Activated naive CD4-positive, alpha-beta T cell treated with anti-CD3 and anti-CD28 coated beads, Interleukin-2, amount 50 U/mL, for 24 hours (primary cell): ENCODE data around the gene CYB5RL.
"Not testable (repeated sequence)": the region's sequence is repeated elsewhere in the genome, so short reads cannot be mapped to it uniquely, and the experiment has no call there.

Source experiments
- H3K27ac Mint-ChIP-seq: one replicate; pipeline ENCODE4 v1.8.0; 2021; ENCODE audit warnings: mild to moderate bottlenecking, mixed read lengths
- H3K27me3 Mint-ChIP-seq: one replicate; pipeline ENCODE4 v1.8.0; 2021; ENCODE audit warnings: mixed read lengths
- H3K36me3 Mint-ChIP-seq: one replicate; pipeline ENCODE4 v1.8.0; 2021; ENCODE audit warnings: mixed read lengths
- H3K4me1 Mint-ChIP-seq: one replicate; pipeline ENCODE4 v1.8.0; 2021; ENCODE audit warnings: mixed read lengths
- H3K4me3 Mint-ChIP-seq: one replicate; pipeline ENCODE4 v1.8.0; 2021; ENCODE audit warnings: mild to moderate bottlenecking, mixed read lengths
- H3K9me3 Mint-ChIP-seq: one replicate; pipeline ENCODE4 v1.8.0; 2021; ENCODE audit warnings: mixed read lengths

Gene CYB5RL

GRCh38 chr1:54177726-54178125 lies 22.1 kb downstream of the CYB5RL start:
- H3K4me1 Mint-ChIP-seq: no peaks in the 10 kb centered on the region
- H3K36me3 Mint-ChIP-seq: peaks cover 2% of the 10 kb centered on the region
- no peaks in the 10 kb centered on the region for H3K9me3 Mint-ChIP-seq
- no peak overlapping the region for H3K4me3 Mint-ChIP-seq
- H3K27ac Mint-ChIP-seq: no peak overlapping the region
- H3K27me3 Mint-ChIP-seq: no peaks in the 10 kb centered on the region

- no peak overlapping the region for H3K4me3 Mint-ChIP-seq
- peaks cover 2% of the 10 kb centered on the region for H3K36me3 Mint-ChIP-seq
- H3K4me1 Mint-ChIP-seq: no peaks in the 10 kb centered on the region
- H3K27ac Mint-ChIP-seq: no peak overlapping the region
- no peaks in the 10 kb centered on the region for H3K9me3 Mint-ChIP-seq
- no peaks in the 10 kb centered on the region for H3K27me3 Mint-ChIP-seq
These were observed 23.1 kb downstream of the CYB5RL start for GRCh38 chr1:54176621-54177327.

GRCh38 chr1:54174106-54174505 lies 25.7 kb downstream of the CYB5RL start:
- H3K27me3 Mint-ChIP-seq: no peaks in the 10 kb centered on the region
- H3K4me3 Mint-ChIP-seq: no peak overlapping the region
- H3K4me1 Mint-ChIP-seq: peaks cover 13% of the 10 kb centered on the region
- no peak overlapping the region for H3K27ac Mint-ChIP-seq
- no peaks in the 10 kb centered on the region for H3K36me3 Mint-ChIP-seq
- H3K9me3 Mint-ChIP-seq: no peaks in the 10 kb centered on the region

GRCh38 chr1:54173681-54174080 lies 26.1 kb downstream of the CYB5RL start:
- Mint-ChIP-seq H3K27ac (no peak overlapping the region), H3K4me1 (peaks cover 13% of the 10 kb centered on the region), H3K9me3 (no peaks in the 10 kb centered on the region), H3K36me3 (no peaks in the 10 kb centered on the region), H3K27me3 (no peaks in the 10 kb centered on the region), H3K4me3 (no peak overlapping the region)

GRCh38 chr1:54172614-54173599 lies 26.9 kb downstream of the CYB5RL start:
- peaks cover 13% of the 10 kb centered on the region for H3K4me1 Mint-ChIP-seq
- no peak overlapping the region for H3K4me3 Mint-ChIP-seq
- no peaks in the 10 kb centered on the region for H3K36me3 Mint-ChIP-seq
- H3K9me3 Mint-ChIP-seq: no peaks in the 10 kb centered on the region
- H3K27ac Mint-ChIP-seq: no peak overlapping the region
- no peaks in the 10 kb centered on the region for H3K27me3 Mint-ChIP-seq

GRCh38 chr1:54171606-54172005 lies 28.2 kb downstream of the CYB5RL start:
- Mint-ChIP-seq H3K27ac (no peak overlapping the region), H3K36me3 (no peaks in the 10 kb centered on the region), H3K27me3 (no peaks in the 10 kb centered on the region), H3K4me1 (peaks cover 13% of the 10 kb centered on the region), H3K4me3 (no peak overlapping the region), H3K9me3 (no peaks in the 10 kb centered on the region)

GRCh38 chr1:54171016-54171415 lies 28.8 kb downstream of the CYB5RL start:
- peaks cover 13% of the 10 kb centered on the region for H3K4me1 Mint-ChIP-seq
- H3K27me3 Mint-ChIP-seq: no peaks in the 10 kb centered on the region
- H3K27ac Mint-ChIP-seq: no peak overlapping the region
- no peaks in the 10 kb centered on the region for H3K36me3 Mint-ChIP-seq
- H3K9me3 Mint-ChIP-seq: no peaks in the 10 kb centered on the region
- no peak overlapping the region for H3K4me3 Mint-ChIP-seq

- no peaks in the 10 kb centered on the region for H3K9me3 Mint-ChIP-seq
- peaks cover 13% of the 10 kb centered on the region for H3K4me1 Mint-ChIP-seq
- no peak overlapping the region for H3K4me3 Mint-ChIP-seq
- no peaks in the 10 kb centered on the region for H3K27me3 Mint-ChIP-seq
- no peaks in the 10 kb centered on the region for H3K36me3 Mint-ChIP-seq
- H3K27ac Mint-ChIP-seq: no peak overlapping the region
These were observed 30.8 kb downstream of the CYB5RL start for GRCh38 chr1:54169068-54169467.

- Mint-ChIP-seq H3K4me1 (peaks cover 13% of the 10 kb centered on the region), H3K27me3 (no peaks in the 10 kb centered on the region), H3K4me3 (no peak overlapping the region), H3K36me3 (no peaks in the 10 kb centered on the region), H3K9me3 (no peaks in the 10 kb centered on the region), H3K27ac (no peak overlapping the region)
These were observed 31.4 kb downstream of the CYB5RL start for GRCh38 chr1:54168206-54168965.

- no peaks in the 10 kb centered on the region for H3K27me3 Mint-ChIP-seq
- H3K27ac Mint-ChIP-seq: no peak overlapping the region
- H3K36me3 Mint-ChIP-seq: no peaks in the 10 kb centered on the region
- H3K4me3 Mint-ChIP-seq: no peak overlapping the region
- no peaks in the 10 kb centered on the region for H3K9me3 Mint-ChIP-seq
- peaks cover 13% of the 10 kb centered on the region for H3K4me1 Mint-ChIP-seq
These were observed 32.2 kb downstream of the CYB5RL start for GRCh38 chr1:54167422-54168139.

GRCh38 chr1:54166357-54166756 lies 33.5 kb downstream of the CYB5RL start:
- not testable (repeated sequence) for H3K4me1 Mint-ChIP-seq, H3K27me3 Mint-ChIP-seq, H3K36me3 Mint-ChIP-seq, H3K9me3 Mint-ChIP-seq, H3K4me3 Mint-ChIP-seq, H3K27ac Mint-ChIP-seq

- Mint-ChIP-seq H3K36me3 (no peaks in the 10 kb centered on the region), H3K9me3 (no peaks in the 10 kb centered on the region), H3K27ac (no peak overlapping the region), H3K4me1 (no peaks in the 10 kb centered on the region), H3K27me3 (no peaks in the 10 kb centered on the region), H3K4me3 (no peak overlapping the region)
These were observed 34.7 kb downstream of the CYB5RL start for GRCh38 chr1:54165146-54165545.

GRCh38 chr1:54163573-54163972 lies 36.3 kb downstream of the CYB5RL start:
- H3K36me3 Mint-ChIP-seq: no peaks in the 10 kb centered on the region
- H3K27ac Mint-ChIP-seq: no peak overlapping the region
- no peaks in the 10 kb centered on the region for H3K4me1 Mint-ChIP-seq
- H3K9me3 Mint-ChIP-seq: no peaks in the 10 kb centered on the region
- H3K4me3 Mint-ChIP-seq: no peak overlapping the region
- no peaks in the 10 kb centered on the region for H3K27me3 Mint-ChIP-seq

GRCh38 chr1:54163051-54163450 lies 36.8 kb downstream of the CYB5RL start:
- Mint-ChIP-seq H3K36me3 (no peaks in the 10 kb centered on the region), H3K4me3 (no peak overlapping the region), H3K27me3 (no peaks in the 10 kb centered on the region), H3K4me1 (no peaks in the 10 kb centered on the region), H3K27ac (no peak overlapping the region), H3K9me3 (no peaks in the 10 kb centered on the region)

GRCh38 chr1:54161495-54162168 lies 38.2 kb downstream of the CYB5RL start:
- Mint-ChIP-seq H3K27me3 (no peaks in the 10 kb centered on the region), H3K4me3 (no peak overlapping the region), H3K9me3 (no peaks in the 10 kb centered on the region), H3K27ac (no peak overlapping the region), H3K4me1 (no peaks in the 10 kb centered on the region), H3K36me3 (no peaks in the 10 kb centered on the region)
